ENCODE results near the gene EFCAB8.

EFCAB8 gene

DNA sequence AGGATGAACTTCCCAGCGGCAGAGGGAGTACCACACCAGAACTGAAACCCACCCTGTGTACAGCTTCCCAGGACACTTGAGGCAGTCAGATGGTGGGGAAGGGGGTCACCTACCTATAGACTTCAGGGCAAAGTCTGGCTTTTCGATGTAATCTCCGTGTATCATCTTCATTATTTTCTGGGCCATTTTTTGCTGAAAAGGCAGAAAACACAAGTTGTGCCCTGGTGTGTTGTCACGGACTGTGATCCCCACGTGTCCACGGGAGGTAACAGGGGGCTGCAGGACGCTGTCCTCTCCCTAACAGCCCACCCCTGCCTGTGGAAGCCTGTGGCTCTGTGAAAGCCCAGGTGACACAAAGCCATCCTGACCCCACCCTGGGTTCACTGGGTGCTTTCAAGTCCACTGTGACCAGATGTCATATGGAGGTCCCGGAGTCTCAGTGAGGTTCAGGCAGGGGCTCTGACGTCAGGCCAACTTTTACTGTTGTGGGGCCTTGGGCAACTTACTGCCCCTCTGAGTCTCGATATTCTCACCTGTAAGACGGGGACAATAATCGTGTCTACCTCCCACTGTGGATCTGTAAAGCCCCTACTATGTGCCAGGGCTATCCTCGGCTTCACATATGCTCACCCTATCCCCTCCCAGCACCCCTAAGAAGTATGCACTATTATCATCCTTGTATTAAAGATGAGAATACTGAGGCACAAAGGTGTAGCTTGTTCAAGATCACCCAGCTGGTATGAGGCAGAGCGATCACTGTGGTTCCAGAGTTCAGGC lies 131.0 kb downstream of the EFCAB8 start:
- no peak for DNase-seq

- DNase-seq: no peak
Measured at GRCh38 chr20:32990426-32990825, 131.7 kb downstream of the EFCAB8 start.

DNA sequence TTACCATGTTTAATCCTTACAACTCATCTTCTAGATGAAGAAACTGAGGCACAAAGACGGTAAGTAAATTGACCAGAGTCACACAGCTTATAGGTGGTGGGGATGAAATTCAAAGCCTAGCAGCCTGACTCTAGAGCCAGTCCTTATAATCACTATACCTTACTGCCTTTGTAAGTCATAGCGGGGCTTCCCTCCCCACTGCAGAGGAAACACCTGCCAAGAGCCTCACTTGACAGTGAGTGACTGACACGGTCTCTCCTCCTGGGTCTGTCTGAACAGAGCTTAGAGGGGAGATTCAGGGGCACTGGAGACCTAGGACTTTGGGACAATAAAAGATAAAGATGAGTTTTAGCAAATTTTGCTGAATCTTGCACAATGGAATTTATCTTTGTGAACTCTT lies 132.7 kb downstream of the EFCAB8 start:
- DNase-seq: no peak

DNA sequence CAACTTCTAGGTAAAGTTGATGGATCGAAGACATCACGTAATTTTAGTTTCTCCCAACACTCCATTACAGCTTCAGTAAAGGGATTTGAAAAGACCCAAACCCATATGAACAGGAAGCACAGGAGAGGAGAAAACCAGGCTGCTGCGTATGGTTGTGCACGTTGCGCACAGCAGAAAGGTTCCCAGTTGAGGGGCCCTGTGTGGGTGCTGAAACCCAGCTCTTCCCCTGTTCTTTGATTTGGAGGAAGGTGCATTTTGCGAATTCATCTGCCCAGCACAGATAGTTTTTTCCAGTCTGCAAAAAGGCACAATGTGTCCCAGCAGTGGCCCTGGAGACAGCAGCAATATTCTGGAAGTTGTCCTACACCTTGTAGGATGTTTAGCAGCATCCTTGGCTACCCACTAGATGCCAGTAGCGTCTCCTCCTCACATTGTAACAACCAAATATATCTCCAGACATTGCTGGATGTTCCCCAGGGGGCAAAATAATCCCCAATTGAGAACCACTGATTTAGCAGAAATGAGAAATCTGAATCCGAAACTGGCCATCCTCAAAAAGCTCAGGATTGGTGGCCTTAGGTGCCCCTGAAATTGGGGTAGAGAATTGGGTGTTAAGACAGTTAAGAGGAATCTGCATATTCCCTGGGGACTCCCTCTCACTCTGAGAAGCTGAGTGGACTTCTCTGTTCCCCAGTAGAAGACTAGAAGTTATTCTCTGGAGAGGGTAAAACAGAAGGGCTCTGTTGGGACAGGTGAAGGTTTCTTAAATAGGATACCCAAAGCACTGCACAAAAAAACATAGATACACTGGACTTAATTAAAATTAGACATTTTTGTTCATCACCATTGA lies 133.3 kb downstream of the EFCAB8 start:
- no peak for DNase-seq

DNA sequence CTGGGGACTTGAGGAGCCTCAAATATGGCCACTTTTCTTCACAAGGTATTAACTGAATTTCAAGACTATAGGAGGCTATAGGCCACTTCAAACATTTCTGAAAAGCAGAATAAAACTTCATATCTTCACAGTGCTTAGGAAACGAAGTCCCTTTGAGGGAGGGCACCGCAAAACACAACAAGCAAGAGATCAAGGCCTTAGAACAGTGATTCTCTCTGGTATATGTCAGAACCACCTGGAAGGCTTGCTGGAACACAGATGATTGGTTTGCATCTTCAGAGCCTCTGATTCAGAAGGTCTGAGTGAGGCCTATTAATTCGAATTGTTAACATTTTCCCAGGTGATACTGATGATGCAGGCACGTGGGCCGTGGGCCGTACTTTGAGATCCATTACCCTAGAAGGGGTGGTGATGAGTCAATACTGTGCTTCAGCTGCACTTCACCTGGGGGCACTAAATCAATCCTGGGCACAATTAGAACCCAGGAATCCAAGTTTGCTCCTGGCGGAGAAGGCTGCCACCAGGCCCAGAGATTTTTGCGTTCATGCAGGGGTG lies 134.8 kb downstream of the EFCAB8 start:
- no peak for DNase-seq

GRCh38 chr20:32995802-32996201 lies 137.1 kb downstream of the EFCAB8 start:
- no peak for DNase-seq

GRCh38 chr20:32997431-32997830 lies 138.7 kb downstream of the EFCAB8 start:
- no peak for DNase-seq

DNA sequence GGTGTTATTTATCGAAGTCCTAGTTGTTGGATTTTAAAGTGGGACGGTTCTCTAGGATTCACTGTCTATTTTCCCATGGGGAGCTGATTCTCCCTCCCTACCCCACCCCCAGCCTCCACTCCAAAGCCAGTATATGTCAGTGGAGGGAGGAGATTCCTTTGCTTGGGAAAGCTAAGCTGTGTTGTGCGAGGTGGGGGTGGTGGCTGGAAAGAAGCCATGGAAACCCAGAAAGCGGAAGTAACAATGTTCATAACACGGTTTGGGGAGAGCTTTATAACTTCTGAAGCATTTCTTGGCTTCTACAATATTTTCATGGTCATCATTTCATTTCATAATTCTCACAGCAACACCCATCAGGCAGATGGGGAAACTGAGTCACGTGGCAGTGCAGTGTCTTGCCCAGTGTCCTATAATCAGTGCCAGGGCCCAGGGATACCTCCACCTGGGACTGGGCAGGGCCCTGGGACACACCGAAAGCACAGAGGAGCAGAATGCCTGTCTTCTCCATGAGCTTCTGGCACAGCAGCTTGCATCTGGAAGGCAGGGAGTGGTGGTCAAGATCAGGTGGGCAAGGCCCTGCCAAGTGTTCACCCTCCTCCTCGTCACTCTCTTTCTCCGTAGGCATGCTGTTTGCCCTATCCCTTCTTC lies 141.0 kb downstream of the EFCAB8 start:
- no peak for DNase-seq

GRCh38 chr20:33000802-33001466 lies 142.2 kb downstream of the EFCAB8 start:
- DNase-seq: no peak

DNA sequence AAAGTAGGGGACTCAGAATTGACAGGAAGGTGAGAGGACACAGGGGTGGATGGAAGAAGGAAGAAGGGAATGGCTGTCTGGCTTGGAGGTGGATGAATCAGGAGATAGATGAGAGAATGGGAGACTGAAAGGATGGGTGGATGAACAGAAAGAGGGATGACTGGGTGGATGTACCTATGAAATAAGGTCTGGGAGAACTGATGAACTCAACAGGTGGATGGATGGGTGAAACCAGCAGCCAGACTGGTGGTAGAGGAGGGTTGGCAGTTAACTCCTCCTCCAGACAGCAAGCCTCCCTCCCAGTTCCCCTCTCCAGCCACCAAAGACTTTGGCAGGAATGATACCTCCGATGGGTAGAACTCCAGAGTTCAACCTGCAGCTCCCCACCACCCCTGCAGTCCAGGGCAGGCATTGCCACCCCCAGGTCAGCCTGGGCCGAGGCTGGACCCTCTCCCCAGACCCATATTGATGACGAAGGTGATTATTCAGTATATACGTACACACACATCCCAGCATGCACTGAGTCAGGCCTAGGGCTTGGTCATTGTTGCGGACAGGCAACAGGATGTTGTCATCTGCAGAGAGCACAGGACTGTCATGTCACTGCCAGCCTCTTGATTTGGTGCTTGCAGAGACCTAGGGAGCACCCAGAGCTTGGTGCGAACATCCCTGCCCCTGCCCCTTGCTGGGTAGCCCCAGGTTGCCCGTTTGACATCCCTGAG lies 143.5 kb downstream of the EFCAB8 start:
- no peak for DNase-seq

DNA sequence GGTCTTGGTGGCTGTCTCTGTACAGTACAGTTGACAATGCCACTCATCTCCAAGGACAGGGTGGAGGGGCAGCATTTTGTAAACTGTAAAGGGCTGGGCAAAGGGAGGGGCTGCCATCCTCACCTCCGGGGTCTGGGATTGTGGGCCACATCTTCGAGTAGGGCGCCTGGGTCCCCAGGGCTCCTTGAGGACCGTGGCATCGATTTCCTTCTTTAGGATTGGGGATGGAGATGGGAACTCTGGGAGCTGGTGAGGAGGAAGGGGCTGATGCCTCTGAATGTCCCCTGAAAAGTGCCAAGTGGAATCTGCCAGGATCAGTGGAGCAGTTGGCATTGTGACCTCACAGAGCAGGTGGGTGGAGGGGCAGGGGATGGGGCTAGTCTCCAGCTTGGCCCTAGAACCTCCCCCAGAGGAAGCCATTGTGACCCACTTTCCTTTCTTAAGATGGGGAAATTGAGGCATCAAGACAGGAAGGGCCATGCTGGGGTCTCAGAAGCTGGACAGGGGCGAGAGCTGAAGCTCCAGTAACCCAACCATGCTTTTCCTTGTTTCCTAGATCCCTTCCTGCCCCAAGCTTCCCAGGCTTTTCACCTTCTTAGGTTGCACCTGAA lies 145.5 kb downstream of the EFCAB8 start, which contains the start of gene SUN5:
Gene SUN5, minus strand, starts transcription at position 293 of the 611 bp plus-strand sequence. Its CDS starts 93 bp downstream, at position 200.
- DNase-seq: no peak

DNA sequence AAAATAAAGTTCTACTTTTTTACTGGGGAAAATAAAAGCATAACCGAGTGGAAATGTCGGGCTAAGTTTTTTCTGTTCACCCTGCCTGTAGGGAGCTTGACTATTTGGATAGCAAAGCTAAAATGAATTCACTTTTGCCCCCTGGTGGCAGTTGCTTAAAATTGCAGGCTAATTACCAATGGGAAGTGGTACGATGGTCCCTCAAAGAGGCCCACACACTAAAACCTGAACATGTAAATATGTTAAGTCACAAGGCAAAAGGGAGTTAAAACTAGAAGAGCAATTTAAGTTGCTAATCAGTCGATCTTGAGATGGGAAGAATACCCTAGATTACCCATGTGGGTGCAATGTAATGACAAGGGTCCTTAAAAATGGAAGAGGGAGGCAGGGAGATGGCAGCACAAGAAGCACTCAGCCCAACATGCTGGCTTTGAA lies 146.4 kb downstream of the EFCAB8 start:
- DNase-seq: no peak

GRCh38 chr20:33005908-33006775 lies 147.4 kb downstream of the EFCAB8 start:
- no peak for DNase-seq

GRCh38 chr20:33006776-33007375 lies 148.2 kb downstream of the EFCAB8 start:
- DNase-seq: no peak

- no peak for DNase-seq
Measured at GRCh38 chr20:33007376-33008335, 148.9 kb downstream of the EFCAB8 start, which contains the start of gene BPIFB2. Gene BPIFB2 (plus strand): TSS chr20:33007704. CDS start chr20:33008575, 871 bp downstream.

GRCh38 chr20:33008336-33009213 lies 149.9 kb downstream of the EFCAB8 start:
- DNase-seq: no peak
